NK-92 treated with Interleukin-12 subunit alpha and Interleukin-12 subunit beta, amount 100 ng/mL, for 24 hours (cell line): ENCODE measurements around the gene EPHB3.
A peak's percentile ranks its signal among the peaks of the same experiment; 100 is the strongest.

Experiments used
- DNase-seq: peaks from one replicate; lab custom pipeline; 2025; lab: John Stamatoyannopoulos, UW

The EPHB3 gene

DNA sequence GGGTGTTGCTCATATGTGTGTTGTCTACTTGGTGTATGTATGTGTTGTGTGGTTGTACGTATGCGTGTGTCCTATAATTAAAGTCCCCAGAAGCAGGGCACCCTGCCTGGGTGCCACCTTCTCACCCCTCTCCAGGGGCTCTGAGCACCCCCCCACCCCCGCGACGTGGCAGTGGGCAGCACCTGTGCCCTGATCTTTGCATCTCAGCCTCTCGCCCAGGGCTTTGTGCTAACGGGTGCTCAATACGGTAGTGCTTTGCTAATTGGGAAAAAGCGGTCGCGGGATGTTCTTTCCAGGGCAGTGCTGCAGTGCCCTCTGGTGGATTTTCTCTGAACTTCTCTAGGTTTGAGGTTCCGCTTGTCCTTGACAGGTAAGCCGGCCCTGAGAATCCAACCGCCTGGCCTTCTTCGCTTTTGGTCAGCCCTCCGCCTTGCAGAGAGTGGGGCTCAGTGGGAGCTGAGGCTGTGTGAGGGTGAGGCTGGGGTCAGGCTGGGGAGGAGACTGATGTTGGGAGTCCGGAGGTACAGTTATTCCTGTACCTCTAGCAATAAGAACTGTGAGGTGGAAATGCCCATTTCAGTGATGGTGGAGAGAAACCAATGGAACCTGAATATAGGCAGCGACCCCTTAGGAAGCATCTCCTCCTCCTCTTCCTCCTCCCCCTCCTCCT lies 17.6 kb upstream of the EPHB3 start:
- DNase-seq, result peak; percentile 58

DNA sequence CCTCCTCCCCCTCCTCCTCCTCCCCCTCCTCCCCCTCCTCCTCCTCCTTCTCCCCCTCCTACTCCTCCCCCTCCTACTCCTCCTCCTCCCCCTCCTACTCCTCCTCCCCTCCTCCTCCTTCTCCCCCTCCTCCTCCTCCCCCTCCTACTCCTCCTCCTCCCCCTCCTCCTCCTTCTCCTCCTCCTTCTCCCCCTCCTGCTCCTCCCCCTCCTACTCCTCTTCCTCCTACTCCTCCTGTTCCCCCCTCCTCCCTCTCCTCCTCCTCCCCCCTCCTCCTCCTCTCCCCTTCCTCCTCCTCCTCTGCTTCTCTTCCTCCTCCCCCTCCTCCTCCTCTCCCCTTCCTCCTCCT lies 17.1 kb upstream of the EPHB3 start:
- DNase-seq, result no peak

DNA sequence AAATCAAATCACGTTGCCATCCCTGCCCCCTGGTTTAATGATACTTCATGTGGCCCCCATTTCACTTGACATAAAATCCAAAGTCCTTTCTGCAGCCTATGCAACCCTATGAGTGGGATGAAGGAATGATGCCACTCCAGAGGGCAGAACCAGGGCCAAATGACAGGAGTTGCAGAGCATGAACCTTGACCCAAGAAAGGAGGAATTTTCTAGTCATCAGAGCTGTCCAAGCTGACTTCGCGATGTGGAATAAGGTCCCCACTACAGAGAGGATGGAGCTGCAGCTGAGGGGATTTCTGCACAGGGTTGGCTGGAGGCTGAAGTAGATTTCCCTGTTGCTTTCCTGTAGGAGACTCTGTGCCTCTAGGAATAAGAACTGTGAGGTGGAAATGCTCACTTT lies 15.8 kb upstream of the EPHB3 start:
- no peak for DNase-seq

DNA sequence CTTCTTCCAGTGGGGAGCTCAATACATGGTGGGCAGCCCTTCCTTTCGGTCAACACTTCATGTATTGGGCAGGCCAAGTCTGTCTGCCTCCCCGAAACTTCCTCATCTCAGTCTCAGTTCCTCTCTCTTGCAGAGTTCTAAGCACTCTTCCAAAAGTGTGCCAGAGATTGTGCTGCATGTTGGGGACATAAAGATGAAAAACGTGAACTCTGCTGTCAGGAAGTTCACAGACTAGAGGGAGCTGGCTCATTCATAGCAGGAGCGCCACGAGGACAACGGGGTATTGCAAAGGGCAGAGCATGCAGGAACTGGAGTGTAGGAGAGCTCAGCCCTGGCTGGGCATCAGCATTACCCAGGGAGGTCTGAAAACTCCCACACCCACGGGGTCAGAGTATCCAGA lies 15.3 kb upstream of the EPHB3 start:
- no peak for DNase-seq

DNA sequence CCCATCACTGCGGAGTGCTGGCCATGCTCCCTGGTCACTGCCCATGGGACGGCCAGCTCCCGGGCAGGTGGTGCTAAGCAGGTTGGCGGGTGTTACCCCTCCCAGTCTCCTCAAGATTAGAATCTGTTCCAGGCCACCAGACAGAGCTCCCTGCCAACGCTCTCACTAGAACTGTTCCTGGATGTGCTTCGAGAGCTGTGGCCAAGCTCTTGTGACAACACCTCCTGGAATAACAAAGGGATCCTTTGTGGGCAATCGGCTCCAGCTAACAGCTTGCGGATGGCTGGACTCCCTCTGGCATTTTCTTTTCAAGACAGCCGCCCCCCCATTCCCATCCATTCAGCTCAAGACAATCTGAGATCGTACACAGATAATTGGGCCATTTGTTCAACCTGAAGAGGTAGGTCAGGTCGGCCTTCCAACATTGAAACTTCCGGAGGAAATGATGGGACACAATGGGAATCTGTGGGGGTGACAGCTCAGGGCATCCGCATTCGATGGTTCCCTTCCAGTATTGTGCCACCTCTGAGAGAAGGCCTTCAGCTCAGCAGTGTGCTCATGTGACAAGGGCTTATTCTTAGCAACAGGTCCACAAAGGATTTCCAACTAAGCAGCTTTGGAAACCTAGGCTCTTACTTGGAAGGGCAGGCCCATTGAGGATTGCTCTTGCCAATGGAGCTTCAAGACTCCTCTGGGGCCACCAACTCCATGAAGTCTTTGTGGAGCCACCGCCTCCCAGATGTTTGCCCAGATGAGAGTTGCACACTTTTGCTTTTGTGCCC lies 11.6 kb upstream of the EPHB3 start:
- DNase-seq, result no peak

DNA sequence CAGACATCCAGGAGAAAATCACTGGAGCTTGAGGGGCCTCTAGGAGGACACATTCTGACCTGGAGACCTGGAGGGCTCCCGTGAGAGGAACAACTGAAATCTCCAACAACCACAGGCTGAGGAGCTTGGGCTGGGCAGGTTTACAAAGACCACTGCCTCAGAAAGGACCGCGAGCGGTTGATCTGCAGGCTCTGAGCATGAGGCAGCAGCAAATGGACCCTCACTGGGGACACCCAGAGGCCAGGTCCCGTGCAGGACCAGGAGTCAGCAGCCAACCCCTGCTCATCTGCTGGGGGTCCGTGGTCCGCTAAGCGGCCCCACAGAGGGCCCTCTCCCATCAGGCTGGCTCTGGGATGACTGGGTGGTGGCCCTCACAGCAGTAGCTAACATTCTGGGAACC lies 10.5 kb upstream of the EPHB3 start:
- no peak for DNase-seq

DNA sequence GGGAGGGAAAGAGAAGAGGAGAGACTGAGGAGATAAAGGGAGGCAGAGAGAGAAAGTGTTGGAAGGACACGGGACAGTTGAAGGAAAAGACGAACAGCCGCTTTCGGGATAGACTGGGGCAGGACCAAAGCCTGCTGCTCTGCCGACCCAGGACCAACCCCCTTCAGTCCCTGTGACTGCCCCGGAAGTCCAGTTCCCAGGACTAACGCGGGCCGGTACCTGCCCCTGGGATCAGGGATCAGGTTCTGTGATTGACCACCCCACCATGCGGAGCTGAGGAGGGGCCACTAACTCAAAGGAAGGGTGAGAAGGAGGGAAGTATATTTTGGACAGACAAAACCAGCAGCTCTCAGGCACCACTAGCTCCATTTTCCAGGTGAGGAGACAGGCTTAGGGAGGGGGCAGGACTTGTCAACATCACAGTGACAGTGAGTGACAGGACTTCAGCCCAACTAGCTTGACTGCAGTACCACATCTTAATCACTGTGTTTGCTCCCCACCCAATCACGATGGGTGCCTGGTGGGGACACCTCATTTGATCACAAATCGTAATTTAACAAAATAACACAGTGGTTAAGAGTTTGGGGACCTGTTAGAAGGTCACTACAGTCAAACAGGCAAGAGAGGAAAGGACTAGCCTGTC lies 9.8 kb upstream of the EPHB3 start:
- no peak for DNase-seq

DNA sequence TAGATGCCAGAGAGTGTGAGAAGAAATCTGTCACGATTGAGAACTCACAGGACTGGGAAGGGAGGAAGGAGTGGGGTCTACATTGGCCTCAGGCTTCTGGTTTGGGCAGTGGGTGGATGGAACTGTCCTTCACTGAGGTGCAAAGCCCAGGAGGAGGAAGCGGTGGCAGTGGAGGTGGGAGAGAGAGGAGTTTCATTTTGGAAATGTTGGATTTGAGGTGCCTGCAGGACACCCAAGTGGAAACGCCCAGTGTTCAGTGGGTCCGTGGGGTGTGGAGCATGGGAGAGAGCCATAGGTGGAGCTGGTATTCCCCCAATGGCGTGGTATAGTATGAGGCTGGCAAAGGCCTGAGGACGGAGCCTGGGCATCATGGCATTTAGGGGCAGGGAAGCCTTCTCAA lies 9.3 kb upstream of the EPHB3 start:
- DNase-seq, result no peak

DNA sequence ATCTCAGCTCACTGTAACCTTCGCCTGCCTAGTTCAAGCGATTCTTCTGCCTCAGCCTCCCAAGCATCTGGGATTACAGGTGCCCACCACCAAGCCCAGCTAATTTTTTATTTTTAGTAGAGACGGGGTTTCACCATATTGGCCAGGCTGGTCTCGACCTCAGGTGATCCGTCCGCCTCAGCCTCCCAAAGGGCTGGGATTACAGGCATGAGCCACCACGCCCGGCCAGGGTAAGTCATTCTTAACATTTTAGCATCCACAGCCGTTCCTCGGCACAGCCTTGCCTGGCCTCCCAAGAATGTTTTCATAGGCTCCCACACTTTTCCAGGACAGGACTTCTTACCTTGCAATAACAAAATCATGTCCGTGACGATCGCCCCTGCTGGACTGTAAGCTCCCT lies 8.7 kb upstream of the EPHB3 start:
- DNase-seq, result no peak

DNA sequence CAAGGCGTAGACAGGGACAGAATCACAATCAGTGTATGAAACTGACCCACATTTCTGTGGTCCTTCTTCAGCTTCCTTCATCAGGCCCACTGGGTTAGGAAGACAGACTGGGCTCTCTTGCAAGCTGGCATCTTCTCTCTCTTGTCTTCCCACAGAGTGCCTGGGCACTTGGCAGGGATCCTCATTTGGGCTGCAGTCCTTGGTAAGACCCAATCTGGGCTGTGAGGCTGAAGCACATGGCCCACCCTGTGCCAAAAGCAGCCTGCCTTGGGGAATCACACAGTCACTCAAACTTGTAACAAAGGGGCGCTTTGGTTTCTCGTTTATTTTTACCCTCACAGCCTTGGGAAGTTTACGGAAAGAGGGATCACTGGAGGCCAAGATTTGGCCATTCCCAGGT lies 8.2 kb upstream of the EPHB3 start:
- DNase-seq, result no peak

DNA sequence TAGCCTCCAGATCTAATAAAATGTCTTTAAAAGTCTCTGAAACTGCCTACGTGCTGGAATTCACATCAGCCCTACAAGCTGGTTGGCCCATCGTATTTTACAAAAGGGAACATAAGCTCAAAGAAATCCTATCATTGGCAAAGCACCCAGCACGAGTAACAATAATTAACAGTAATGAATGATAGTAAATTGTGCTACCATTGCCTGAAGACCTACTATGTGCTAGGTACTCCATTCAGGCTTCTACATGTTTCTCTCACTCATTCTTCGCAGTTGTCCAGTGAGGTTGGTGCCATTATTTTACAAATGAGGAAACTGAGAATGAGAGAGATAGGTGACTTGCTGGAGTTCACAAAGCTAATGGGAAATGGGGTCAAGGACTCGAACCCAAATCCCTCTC lies 7.1 kb upstream of the EPHB3 start:
- no peak for DNase-seq

DNA sequence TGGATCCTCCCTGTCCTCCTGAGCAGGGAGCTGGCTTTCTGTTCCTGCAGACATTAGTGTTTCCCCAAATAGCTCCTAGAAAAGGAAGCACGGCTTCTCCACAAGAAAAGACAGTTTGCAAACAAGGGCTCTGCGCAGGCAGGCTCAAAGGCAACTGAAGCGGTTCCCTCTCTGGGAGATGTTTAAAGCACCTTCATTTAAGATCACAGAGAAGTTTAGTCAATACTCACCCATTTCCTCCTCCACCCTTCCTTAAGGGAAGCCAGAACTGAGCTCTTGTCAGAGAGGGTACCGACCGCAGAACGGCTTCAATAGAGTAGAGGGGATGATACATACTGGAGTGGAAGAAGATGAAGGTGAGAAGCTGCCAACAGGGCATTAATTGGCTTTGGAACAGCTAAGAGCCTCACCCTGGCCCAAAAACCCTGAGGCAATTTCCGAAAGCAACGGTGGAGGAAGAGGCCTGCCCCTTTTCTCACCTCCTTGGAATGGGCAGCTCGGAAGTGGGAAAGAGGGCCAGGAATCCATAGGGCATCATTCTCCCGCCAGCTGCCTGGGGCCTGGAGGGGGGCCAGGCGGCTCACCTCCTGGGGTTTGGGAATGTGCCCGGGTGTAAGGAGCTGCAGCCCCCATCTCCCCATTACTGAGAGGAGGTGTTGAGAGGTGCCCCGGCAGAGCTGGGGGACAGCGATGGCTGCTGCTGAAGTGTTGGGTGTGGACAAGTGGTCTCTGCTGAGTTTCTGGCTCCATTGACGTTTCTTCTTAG lies 4.8 kb upstream of the EPHB3 start:
- no peak for DNase-seq

DNA sequence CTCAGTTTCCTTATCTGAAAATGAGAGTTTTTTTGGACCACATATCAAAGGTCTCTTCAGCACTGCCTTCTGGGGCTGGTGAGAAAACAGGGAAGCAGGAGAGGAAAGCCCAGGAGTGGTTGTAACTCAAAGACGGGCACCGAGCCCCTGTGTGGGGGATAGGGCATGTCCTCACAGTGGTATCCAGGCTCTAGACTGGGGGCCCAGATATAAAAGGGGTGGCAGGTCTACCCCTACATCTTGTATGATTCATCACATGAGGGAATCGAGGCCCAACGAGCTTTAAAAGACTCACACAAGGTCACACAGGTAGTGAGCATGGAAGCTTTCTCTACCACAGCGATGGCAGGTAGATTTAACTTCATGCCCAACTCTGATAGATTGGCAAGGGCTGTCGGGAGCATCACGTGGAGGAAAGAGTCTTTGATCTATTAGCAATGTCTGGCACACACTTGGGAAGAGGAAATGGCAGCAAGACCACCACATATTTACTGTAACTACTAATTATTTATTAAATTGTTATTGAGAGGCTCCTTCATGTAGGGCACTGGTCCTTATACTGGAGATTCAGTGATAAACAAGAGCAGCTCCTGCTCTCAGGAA lies 4.1 kb upstream of the EPHB3 start:
- no peak for DNase-seq

DNA sequence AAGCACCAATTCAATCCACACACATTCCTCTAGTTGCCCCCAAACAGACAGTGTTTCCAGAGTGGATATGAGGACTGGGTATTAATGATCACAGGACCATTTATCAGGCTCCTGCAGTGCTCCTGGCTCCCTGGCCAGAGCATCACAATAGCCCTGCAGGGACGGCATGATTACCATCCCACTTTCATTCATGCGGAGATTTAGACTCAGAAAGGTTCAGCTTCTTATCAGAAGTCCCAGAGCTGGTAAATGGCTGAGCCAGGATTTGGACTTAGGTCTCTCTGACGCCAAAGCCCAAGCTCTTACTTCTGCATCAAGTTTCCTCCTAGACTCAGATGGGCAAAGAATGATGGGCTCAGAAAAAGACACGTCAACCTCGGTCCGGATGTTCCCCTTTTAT lies 2.9 kb upstream of the EPHB3 start:
- no peak for DNase-seq

DNA sequence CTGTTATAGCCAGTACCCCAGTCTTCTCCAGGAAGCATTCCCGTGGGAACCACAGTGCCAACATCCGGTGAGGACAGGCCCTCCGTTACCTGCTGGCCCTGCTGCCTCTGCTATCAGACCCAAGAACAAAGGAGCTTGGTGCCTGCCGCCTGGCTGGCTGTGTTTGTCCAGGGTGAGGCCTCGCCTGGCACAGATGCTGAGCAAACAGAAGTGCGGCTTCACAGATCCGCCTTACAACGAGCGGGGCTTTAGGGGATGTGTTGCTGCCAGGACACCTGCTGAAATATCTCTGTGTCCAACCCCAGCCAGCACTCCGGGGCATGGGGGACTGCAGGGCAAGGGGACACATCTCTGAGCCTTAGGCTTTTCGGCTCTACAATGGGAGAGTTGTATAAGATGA lies 2.2 kb upstream of the EPHB3 start:
- no peak for DNase-seq

DNA sequence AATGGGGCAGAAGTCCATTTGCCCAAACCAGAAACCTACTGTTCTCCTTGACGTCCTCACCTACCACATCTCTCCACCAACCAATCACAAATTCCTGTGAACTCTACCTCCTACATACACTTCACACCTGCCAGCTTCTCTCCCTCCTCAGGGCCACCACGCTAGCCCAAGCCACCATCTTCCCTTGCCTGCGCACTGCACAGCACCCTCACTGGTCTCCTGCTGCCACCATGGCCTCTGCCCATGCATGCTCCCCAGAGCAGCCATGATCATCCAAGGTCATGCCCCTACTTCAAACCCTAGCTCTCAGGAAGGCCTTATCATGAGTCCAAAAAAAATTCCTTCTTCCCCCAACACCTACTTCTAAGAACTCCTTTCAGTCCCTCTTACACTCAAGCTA lies 1.1 kb upstream of the EPHB3 start:
- DNase-seq, result no peak

DNA sequence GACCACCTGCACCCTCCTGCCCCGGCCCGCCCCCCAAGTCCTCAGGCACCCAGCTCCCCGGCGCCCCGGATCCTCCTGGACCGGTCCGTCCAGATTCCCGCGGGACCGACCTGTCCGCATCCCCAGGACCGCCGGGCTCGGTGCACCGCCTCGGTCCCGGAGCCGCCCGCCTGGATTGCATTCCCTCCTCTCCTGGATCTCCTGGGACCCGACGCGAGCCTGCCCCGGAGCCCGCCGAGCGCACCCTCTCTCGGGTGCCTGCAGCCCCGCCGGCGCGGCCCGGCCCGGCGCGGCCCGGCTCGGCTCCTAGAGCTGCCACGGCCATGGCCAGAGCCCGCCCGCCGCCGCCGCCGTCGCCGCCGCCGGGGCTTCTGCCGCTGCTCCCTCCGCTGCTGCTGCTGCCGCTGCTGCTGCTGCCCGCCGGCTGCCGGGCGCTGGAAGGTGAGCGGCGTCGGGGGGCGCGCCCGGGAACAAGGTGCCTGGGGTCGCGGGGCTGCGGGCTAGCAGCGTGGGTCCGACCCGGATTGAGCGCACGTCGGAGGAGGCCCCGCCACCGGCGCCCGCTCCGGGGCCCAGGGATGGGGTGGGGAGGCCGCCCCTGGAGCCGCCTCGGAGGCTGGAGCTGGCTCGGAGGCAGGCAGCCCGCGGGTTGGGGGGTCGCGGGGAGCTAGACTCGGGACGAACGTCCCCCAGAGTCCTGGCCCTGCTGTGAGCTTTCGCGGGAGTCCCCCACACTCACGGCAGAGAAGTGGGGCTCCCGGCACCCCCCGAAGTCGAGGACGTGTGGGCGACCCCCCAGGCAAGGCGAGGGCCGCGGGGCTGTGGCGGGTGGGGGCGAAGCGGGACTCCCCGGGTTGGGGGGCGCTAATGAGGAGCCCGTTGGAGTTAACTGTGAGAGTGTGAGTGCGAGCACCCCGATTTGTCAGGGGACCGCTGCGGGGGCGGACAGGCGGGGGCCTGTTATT lies 610 bp downstream of the EPHB3 start:
- no peak for DNase-seq

DNA sequence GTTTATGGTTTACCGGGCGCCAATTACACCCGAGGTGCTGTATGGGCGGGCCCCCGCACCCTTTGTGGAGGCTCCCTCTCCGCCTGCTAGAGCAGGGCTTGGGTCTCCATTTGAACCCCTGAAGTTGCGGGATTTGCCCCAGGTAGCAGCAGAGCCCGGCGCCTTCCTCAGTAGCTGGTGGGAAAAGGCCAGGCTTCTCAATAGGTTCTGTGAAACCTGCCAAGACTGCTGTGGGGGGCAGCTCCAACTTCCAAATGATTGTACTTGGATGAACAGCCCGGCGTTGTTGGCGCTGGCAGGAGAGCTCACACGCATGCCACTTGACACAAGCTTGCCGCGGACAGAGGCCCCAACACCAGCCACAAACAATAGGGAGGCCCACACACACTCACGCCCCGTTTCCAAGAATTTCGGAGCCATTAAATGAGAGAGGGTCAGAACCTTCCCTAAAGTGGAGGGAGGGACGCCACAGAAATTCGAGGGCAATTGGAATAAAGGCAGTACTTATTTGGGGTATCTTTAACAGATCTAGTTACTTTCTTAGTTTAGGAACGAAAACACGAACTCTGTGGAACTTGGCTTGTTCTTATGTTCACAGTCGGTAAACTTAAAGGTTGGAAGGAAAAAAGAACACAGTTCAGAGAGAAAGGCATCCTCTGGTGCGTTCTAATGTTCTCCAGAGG lies 1.4 kb downstream of the EPHB3 start:
- no peak for DNase-seq

DNA sequence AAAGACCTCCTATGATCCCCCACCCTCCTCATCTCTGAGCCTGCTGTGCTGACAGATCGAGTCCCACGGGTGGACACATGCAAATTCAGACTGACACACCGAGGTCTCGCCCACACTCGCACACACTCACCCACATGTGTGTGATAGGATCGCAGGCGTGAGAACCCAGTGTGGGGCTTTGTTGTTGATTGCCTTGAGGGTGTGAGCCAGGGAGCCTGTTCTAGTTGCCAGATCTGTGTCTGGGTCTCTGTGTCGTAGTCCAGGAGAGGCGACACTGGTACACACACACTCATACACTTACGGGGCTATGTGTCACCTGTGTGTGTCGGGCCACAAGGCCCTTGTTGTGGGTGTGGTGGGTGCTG lies 2.0 kb downstream of the EPHB3 start:
- no peak for DNase-seq

DNA sequence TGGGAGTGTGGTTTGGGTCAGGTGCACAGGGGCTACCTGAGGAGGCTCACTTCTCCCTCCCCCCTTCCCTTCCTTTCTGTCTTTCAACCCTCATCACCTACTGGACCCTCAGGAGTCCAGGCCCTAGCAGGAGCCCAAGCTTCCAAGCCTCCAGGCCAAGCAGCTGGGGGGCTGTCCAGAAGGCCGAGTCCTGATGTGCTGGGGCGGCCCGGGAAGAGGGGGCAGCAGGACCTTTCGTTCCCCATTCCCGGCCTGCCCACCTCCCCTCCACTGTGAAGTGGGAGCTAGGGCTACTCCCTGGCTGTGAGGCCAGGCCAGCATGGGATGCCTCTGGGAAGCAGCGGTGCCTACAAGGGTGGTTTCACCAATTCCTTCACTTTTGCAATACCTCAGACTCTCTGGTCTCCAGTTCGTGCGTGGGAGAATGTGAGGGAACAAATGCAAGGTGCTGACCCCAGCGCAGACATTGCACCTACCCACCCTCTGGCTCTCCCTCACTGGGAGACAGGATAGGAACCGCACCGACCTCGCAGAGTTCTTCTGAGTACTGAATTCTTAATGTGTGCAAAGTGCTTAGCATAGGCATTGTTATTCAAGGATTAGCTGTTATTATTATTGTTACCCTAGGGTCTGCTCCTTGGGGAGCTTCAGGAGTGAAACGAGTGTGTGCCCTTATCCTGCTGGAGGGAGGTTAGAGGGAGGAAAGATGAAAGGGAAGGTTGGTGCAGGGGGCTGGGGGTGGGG lies 2.5 kb downstream of the EPHB3 start:
- DNase-seq, result no peak
